Measurements from ENCODE around the gene ADAMTS17.
"Not testable (repeated sequence)": the region's sequence is repeated elsewhere in the genome, so short reads cannot be mapped to it uniquely, and the experiment has no call there.

DNA sequence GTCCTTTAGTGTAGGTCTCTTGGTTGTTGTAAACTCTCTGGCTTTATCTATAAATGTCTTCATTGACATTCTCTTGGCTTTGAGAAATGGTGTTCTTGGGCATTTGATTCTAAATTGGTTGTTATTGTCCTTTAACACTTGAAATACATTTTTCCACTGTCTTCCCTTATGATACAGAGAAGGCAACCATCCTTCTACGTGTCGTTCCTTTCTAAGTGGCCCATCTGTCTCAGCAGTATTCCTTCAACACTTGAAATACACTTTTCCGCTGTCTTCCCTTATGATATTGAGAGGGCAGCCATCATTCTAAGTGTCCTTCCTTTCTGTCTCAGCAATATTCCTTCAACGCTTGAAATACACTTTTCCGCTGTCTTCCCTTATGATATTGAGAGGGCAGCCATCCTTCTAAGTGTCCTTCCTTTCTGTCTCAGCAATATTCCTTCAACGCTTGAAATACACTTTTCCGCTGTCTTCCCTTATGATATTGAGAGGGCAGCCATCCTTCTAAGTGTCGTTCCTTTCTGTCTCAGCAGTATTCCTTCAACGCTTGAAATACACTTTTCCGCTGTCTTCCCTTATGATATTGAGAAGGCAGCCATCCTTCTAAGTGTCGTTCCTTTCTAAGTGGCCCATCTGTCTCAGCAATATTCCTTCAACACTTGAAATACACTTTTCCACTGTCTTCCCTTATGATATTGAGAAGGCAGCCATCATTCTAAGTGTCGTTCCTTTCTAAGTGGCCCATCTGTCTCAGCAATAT is 275.1 kb downstream of the ADAMTS17 start:
- TF ChIP-seq, protein P1, sequence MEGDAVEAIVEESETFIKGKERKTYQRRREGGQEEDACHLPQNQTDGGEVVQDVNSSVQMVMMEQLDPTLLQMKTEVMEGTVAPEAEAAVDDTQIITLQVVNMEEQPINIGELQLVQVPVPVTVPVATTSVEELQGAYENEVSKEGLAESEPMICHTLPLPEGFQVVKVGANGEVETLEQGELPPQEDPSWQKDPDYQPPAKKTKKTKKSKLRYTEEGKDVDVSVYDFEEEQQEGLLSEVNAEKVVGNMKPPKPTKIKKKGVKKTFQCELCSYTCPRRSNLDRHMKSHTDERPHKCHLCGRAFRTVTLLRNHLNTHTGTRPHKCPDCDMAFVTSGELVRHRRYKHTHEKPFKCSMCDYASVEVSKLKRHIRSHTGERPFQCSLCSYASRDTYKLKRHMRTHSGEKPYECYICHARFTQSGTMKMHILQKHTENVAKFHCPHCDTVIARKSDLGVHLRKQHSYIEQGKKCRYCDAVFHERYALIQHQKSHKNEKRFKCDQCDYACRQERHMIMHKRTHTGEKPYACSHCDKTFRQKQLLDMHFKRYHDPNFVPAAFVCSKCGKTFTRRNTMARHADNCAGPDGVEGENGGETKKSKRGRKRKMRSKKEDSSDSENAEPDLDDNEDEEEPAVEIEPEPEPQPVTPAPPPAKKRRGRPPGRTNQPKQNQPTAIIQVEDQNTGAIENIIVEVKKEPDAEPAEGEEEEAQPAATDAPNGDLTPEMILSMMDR (IDR thresholded peaks at IDR 0.05), result not testable (repeated sequence)
- not testable (repeated sequence) for TF ChIP-seq POLR2A (IDR thresholded peaks at IDR 0.05)
